KMS-11 (cell line): ENCODE results near the gene CD276.

Experiments used
- H2AFZ ChIP-seq: fragments of 200-600 bp; sonication (generic); 2 replicates; pipeline ENCODE4 v1.6.1; 2016; ENCODE audit warnings: antibody characterized with exemption, mixed run types, low read depth
- H3K27ac ChIP-seq: fragments of 200-600 bp; sonication (generic); 2 replicates; pipeline ENCODE4 v1.6.1; 2016; ENCODE audit warnings: mild to moderate bottlenecking, mixed run types
- H3K27me3 ChIP-seq: fragments of 200-600 bp; sonication (generic); 2 replicates; pipeline ENCODE4 v1.6.1; 2017; ENCODE audit warnings: mild to moderate bottlenecking, low read depth, mixed run types, moderate library complexity; ENCODE audit not compliant: insufficient read depth
- H3K36me3 ChIP-seq: fragments of 200-600 bp; sonication (generic); 2 replicates; pipeline ENCODE4 v1.6.1; 2017; ENCODE audit warnings: mild to moderate bottlenecking, mixed run types; ENCODE audit not compliant: insufficient read depth
- H3K4me1 ChIP-seq: fragments of 200-600 bp; sonication (generic); 2 replicates; pipeline ENCODE4 v1.6.1; 2016; ENCODE audit warnings: mild to moderate bottlenecking, low read depth, mixed run types; ENCODE audit not compliant: poor library complexity, severe bottlenecking
- H3K4me2 ChIP-seq: fragments of 200-600 bp; sonication (generic); 2 replicates; pipeline ENCODE4 v1.7.0; 2016; ENCODE audit warnings: mild to moderate bottlenecking, mixed run types
- H3K4me3 ChIP-seq: fragments of 200-600 bp; sonication (generic); IDR thresholded peaks from 2 replicates; pipeline ENCODE4 v1.6.1; 2017; ENCODE audit warnings: low read depth, low read length, mixed read lengths; ENCODE audit not compliant: insufficient read depth
- H3K79me2 ChIP-seq: fragments of 200-600 bp; sonication (generic); 2 replicates; pipeline ENCODE4 v1.6.1; 2016; ENCODE audit warnings: low read depth, mixed run types; ENCODE audit not compliant: insufficient read depth
- H3K9ac ChIP-seq: fragments of 200-600 bp; sonication (generic); 2 replicates; pipeline ENCODE4 v1.6.1; 2016; ENCODE audit warnings: mild to moderate bottlenecking, mixed run types
- H4K20me1 ChIP-seq: fragments of 200-600 bp; sonication (generic); 2 replicates; pipeline ENCODE4 v1.6.1; 2016; ENCODE audit warnings: mild to moderate bottlenecking, mixed run types; ENCODE audit not compliant: insufficient read depth
- CTCF ChIP-seq: fragments of 200-600 bp; sonication (generic); conservative IDR thresholded peaks from 2 replicates; pipeline ENCODE4 v1.6.1; 2017; ENCODE audit warnings: low read depth, mild to moderate bottlenecking, antibody characterized with exemption, low read length, moderate library complexity, mixed read lengths

The CD276 gene

DNA sequence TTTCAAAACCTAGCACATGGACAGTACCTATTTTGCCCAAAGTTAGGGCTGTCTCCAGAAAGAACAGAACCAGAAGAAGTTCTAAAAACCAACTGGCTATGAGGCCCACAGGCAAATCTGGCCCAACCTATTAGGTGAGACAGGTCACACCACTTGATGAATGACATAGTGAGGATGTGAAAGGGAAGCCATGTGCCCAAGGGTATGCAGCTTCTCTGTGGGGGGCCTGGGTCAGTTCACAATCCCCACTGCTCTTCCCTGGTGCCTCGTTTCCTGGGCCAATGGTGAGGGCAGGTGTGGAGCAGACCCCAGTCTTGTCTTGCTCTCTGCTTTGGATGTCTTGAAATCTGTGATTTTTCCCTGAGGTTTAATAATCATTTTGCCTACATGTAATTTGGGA is 60.1 kb downstream of the CD276 start:
- Histone ChIP-seq H3K27ac (no peak overlapping the region), H3K27me3 (peaks cover 9% of the 10 kb centered on the region; the same call in 1 of the 2 replicates), H3K4me2 (no peak overlapping the region), H3K36me3 (no peaks in the 10 kb centered on the region), H3K4me3 (no peak overlapping the region), H3K9ac (no peak overlapping the region), H3K4me1 (no peaks in the 10 kb centered on the region), H3K79me2 (no peaks in the 10 kb centered on the region), H2AFZ (no peak overlapping the region), H4K20me1 (no peaks in the 10 kb centered on the region)
- no peak for TF ChIP-seq CTCF

- no peak overlapping the region for H3K4me3 ChIP-seq
- no peaks in the 10 kb centered on the region for H3K36me3 ChIP-seq
- H3K27me3 ChIP-seq, result peaks cover 9% of the 10 kb centered on the region; the same call in 1 of the 2 replicates
- no peak overlapping the region for H2AFZ ChIP-seq
- H3K9ac ChIP-seq, result no peak overlapping the region
- no peak overlapping the region for H3K27ac ChIP-seq
- H3K4me1 ChIP-seq, result no peaks in the 10 kb centered on the region
- no peak overlapping the region for H3K4me2 ChIP-seq
- H3K79me2 ChIP-seq, result no peaks in the 10 kb centered on the region
- H4K20me1 ChIP-seq, result no peaks in the 10 kb centered on the region
- no peak for TF ChIP-seq CTCF
Measured at GRCh38 chr15:73745073-73745472, 60.9 kb downstream of the CD276 start.

DNA sequence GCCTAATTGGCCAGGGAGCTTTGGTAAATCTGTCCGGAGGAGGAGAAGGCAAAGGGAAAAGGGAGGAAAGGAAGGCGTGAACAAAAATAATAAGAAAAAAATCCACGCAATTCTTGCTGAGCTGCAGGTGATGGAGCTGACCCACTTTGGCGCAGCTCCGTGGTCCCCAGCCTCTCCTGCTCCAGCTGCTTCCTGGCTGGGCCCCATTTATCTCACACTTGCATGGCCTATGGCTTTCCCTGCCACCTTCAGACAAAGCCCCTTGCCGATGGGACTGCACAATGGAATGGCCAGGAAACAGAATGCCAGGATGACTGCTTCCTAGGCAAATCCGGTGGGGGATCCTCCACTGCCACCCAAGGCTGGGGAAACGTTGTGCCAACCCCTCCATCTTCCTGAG is 62.1 kb downstream of the CD276 start:
- Histone ChIP-seq H2AFZ (no peak overlapping the region), H3K27me3 (peaks cover 12% of the 10 kb centered on the region), H3K9ac (no peak overlapping the region), H3K79me2 (no peaks in the 10 kb centered on the region), H3K27ac (no peak overlapping the region), H3K36me3 (no peaks in the 10 kb centered on the region), H3K4me1 (no peaks in the 10 kb centered on the region), H4K20me1 (no peaks in the 10 kb centered on the region), H3K4me3 (no peak overlapping the region), H3K4me2 (no peak overlapping the region)
- TF ChIP-seq CTCF, result no peak

GRCh38 chr15:73746883-73747282 is 62.7 kb downstream of the CD276 start:
- H3K4me1 ChIP-seq, result no peaks in the 10 kb centered on the region
- TF ChIP-seq CTCF, result no peak
- no peak overlapping the region for H3K9ac ChIP-seq
- H3K27ac ChIP-seq, result no peak overlapping the region
- peaks cover 14% of the 10 kb centered on the region for H3K27me3 ChIP-seq
- H2AFZ ChIP-seq, result no peak overlapping the region
- H3K4me3 ChIP-seq, result no peak overlapping the region
- H3K4me2 ChIP-seq, result no peak overlapping the region
- no peaks in the 10 kb centered on the region for H3K79me2 ChIP-seq
- no peaks in the 10 kb centered on the region for H4K20me1 ChIP-seq
- no peaks in the 10 kb centered on the region for H3K36me3 ChIP-seq
